Activated CD4-positive, alpha-beta T cell treated with anti-CD3 and anti-CD28 coated beads, Interleukin-2, amount 50 U/mL, for 24 hours (primary cell): Measurements from ENCODE around the gene CHST11.
"Not testable (repeated sequence)": the region's sequence is repeated elsewhere in the genome, so short reads cannot be mapped to it uniquely, and the experiment has no call there.

ENCODE experiments used
- DNase-seq, 2 donors: peaks; one replicate each; pipeline ENCODE4 v3.0.0-alpha.2; 2020; ENCODE audit warnings: low read depth in 1 of 2, low spot score in 1 of 2

Gene CHST11

GRCh38 chr12:104522985-104523722, 66.4 kb downstream of the CHST11 start:
- no peak for DNase-seq

- DNase-seq: no peak
Measured at GRCh38 chr12:104524034-104524832, 67.5 kb downstream of the CHST11 start.

GRCh38 chr12:104526320-104526719, 69.6 kb downstream of the CHST11 start:
- no peak for DNase-seq

GRCh38 chr12:104526751-104527150, 70.0 kb downstream of the CHST11 start:
- no peak for DNase-seq

- DNase-seq: not testable (repeated sequence)
Measured at GRCh38 chr12:104527653-104528052, 70.9 kb downstream of the CHST11 start.

- no peak for DNase-seq
Measured at GRCh38 chr12:104529130-104529874, 72.6 kb downstream of the CHST11 start.

GRCh38 chr12:104532636-104533035, 75.9 kb downstream of the CHST11 start:
- no peak for DNase-seq

GRCh38 chr12:104533134-104533533, 76.4 kb downstream of the CHST11 start:
- DNase-seq: no peak

- no peak for DNase-seq
Measured at GRCh38 chr12:104534162-104534856, 77.6 kb downstream of the CHST11 start.

GRCh38 chr12:104534857-104535248, 78.1 kb downstream of the CHST11 start:
- DNase-seq: no peak

GRCh38 chr12:104535369-104535768, 78.6 kb downstream of the CHST11 start:
- no peak for DNase-seq

GRCh38 chr12:104536841-104537240, 80.1 kb downstream of the CHST11 start:
- DNase-seq: no peak

- no peak for DNase-seq
Measured at GRCh38 chr12:104538056-104538455, 81.3 kb downstream of the CHST11 start.

- no peak for DNase-seq
Measured at GRCh38 chr12:104538891-104539462, 82.2 kb downstream of the CHST11 start.

- DNase-seq: no peak
Measured at GRCh38 chr12:104544836-104545235, 88.1 kb downstream of the CHST11 start.

GRCh38 chr12:104546575-104546974, 89.8 kb downstream of the CHST11 start:
- no peak for DNase-seq

GRCh38 chr12:104547235-104547634, 90.5 kb downstream of the CHST11 start:
- no peak for DNase-seq

- DNase-seq: no peak
Measured at GRCh38 chr12:104549815-104550480, 93.2 kb downstream of the CHST11 start.

GRCh38 chr12:104551313-104551931, 94.7 kb downstream of the CHST11 start:
- DNase-seq: no peak

GRCh38 chr12:104553421-104553820, 96.7 kb downstream of the CHST11 start:
- DNase-seq: no peak
